Umbilical cord (tissue), 2 donors: ENCODE results near the gene COX11. TPM values are rescaled to one million over a fixed set of nuclear protein-coding genes. Genes with fewer than 3 reads are reported as not detected.

Experiments
- DNase-seq: peaks from one replicate; pipeline ENCODE4 v3.0.0-alpha.2; 2015; ENCODE audit warnings: low spot score
- total RNA-seq: library from RNA; depleted of rRNA; stranded (reverse); fragments of >200 nt; gene quantifications from one replicate; pipeline ENCODE4 v1.2.3, GENCODE V29; 2014; ENCODE audit warnings: low replicate concordance; ENCODE audit not compliant: insufficient read depth

The COX11 gene
- total RNA-seq: 38.3 TPM

- peak; percentile 98 for DNase-seq
Observed at GRCh38 chr17:54968262-54968987, at the start of gene COX11, which contains the start of gene STXBP4. TSS of gene COX11 (minus strand) at chr17:54968654. CDS start at chr17:54968646, 8 bp downstream. TSS of gene STXBP4 (plus strand) at chr17:54968765. CDS start at chr17:54986220, 17,455 bp downstream.

DNA sequence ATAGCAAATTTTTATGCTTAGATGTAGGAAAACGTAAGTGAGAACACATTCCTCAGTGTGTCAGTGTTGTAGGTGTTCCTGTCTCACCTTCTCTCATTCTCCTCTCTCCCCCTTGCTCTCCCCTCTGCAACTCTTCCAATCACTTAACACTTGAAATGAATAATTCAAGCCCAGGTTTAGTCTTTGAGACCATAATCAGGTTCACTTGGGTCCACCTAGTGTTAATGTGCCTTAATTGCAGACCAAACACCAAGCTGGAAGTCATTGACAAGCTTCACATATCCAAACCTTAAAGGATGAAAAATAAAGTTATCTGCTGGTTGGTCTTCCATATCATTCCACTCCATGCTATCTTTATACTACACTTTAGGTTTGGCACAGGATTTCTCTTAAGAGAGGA is 37.1 kb upstream of the COX11 start:
- DNase-seq: no peak

- no peak for DNase-seq
Observed at GRCh38 chr17:55004484-55004883, 36.0 kb upstream of the COX11 start.

GRCh38 chr17:55002458-55002857 is 34.0 kb upstream of the COX11 start:
- no peak for DNase-seq

DNA sequence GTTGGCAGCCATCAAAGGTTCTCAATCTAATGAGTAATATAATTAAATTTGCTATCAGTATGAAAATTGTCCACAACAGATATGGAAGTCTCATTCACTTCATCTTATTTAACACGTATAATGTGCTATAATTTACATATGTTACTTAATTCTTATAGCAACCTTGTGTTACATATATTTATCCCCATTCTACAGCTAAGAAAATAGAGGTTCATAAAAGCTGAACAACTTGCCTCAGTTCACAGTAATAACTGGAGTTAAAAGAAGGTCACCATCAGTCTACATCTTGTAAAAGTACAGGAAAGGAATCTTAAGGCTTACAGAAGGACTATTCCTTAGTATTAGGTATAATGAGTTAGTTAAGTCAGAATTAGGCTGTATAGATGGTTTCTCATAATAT is 28.0 kb upstream of the COX11 start:
- no peak for DNase-seq

GRCh38 chr17:54992797-54993639 is 24.6 kb upstream of the COX11 start:
- peak; percentile 45 for DNase-seq

DNA sequence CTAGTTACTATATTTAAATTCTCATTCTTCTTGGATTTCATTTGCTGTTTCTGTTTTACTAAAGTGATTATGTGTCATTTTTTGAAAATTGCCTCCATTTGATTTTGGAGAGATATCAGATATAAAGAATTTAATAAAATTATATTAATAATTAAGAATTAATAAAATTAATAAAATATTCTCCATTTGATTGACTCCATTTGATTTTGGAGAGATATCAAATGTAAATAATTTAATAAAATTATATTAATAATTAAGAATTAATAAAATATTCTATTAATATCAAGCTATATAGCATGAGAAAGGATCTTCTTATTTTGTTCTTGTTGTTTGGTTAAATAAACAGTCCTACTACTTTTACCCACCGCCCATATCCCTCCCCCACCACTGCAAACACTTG is 23.1 kb upstream of the COX11 start:
- no peak for DNase-seq

- no peak for DNase-seq
Observed at GRCh38 chr17:54990118-54990517, 21.7 kb upstream of the COX11 start.

DNA sequence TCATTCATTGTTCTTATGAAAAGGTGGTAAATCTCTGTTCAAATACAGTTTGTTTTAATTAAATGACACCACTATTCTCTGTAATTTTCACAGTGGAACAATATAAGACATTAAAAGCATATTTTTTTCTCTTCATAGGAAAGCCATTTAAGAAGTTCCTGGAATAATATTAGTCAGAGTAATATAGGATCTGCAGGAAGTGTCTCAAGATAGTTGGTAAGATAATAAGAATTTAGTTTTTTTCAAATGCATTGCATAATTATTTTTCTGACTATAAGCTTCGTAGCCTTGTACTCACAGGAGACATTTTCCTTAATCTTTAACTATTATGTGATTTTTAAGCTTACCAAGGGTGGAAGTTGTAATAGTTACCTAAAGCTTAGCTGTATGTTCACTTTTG is 17.0 kb upstream of the COX11 start:
- no peak for DNase-seq

- DNase-seq: no peak
Observed at GRCh38 chr17:54983260-54983659, 14.8 kb upstream of the COX11 start.

DNA sequence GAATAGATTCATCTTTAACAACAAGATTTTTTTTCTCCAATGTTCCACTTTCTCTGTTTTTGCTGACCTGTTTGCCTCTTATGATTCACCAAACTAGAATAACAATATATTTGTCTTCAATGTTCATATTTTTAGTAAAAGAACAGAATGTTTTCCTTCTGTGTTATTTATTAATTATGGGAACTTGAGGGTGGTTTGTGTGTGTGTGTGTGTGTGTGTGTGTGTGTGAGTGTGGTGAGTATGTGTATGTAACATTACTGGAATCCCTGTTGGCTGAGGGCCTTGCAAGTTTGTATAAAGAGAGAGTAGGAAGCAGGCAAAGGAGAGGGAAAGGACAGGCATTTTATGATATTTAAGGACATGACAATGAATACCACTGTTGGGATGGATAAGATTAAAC is 13.9 kb upstream of the COX11 start:
- DNase-seq: no peak

DNA sequence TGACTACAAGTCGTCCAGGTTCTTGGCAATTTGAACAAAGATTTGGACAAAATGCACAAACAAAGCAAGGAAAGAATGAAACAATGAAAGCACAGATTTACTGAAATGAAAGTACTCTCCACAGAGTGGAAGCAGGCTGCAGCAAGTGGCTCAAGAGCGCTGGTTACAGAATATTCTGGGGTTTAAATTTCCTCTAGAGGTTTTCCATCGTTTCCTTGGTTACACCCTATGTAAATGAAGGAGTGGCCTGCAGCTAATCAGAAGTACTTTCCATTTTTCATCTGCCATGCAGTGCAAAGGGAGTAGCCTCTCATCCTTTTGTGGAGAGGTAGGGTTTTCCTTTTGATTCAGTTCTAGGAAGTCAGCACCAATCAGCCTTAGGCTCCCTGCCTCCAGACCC is 11.9 kb upstream of the COX11 start:
- no peak for DNase-seq

DNA sequence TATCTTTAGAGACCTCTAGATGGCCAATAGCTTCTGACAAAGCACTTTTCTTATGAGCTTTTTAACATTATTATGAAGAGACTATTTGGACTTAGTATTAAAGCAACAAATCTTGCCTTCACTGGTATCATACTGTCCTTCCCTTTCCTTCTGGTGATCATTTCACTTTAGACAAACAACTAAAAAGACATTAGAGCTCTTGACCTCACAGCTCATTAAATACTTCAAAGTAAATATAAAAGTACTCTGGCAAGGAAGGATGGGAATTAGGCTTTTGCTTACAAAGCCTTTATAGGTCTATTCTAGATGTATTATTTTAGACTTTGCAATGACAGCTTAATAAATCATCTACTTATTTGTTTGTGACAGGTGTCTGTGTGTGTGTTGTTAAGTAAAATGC is 11.2 kb upstream of the COX11 start:
- no peak for DNase-seq

DNA sequence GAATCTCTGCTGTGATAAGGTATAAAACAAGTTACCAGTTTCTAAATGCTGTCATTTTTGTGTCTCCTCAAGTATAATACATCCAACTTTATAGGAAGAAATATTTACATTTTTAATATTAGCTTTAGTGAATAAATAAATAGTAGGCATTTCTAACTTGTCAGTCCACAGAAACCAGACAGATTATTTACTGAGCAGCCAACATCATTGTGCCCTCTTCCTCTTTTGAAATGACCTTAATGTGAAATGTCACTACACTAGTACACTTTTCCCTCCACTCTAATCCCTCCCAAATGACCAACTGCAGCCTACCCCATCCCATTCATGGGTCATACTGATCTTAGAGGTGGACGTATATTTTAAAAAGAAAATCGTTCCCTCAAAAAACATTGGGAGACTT is 9.3 kb upstream of the COX11 start:
- no peak for DNase-seq

DNA sequence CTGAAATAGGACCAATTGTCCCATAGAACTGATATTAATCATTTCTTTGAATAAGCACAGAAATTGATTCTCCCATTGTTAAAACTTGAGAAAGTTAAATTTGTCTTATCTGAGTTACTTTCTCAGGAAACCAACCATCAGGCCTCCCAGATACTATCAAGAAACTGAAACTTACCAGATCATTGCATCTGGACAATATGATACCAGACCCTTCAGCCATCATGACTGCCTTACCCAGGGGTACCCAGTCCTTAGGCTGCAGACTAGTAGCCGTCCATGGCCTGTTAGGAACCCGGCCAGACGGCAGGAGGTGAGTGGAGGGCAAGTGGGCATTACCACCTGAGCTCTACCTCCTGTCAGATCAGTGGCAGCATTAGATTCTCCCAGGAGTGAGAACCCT is 7.9 kb upstream of the COX11 start:
- no peak for DNase-seq

GRCh38 chr17:54974759-54975158 is 6.3 kb upstream of the COX11 start:
- no peak for DNase-seq

- DNase-seq: no peak
Observed at GRCh38 chr17:54972406-54973138, 4.1 kb upstream of the COX11 start.

GRCh38 chr17:54971901-54972300 is 3.4 kb upstream of the COX11 start:
- DNase-seq: no peak

GRCh38 chr17:54971147-54971546 is 2.7 kb upstream of the COX11 start:
- DNase-seq: no peak

- no peak for DNase-seq
Observed at GRCh38 chr17:54969658-54970572, 1.5 kb upstream of the COX11 start.

DNA sequence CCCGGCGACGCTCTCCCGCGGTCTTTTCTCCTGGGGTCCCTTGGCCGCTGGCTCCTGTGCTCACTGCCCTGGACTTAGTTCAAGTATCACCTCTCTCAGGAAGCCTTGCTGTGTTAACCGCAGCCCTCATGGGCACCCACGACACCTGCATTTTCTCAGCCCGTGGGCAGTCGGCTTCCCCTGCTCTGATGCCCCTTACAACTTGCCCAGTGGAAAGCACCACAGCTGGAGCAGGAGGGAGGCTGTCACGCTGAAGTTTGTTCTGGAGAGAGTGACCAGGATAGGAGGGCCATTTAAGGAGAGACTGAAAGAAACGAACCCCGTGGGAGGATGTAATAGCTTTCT is 506 bp upstream of the COX11 start:
- DNase-seq: no peak
